GM12875 (cell line): ENCODE results near the gene NCBP2L.

Source experiments
- H3K4me3 ChIP-seq: one replicate; pipeline ENCODE4 v1.5.1; 2011; ENCODE audit warnings: low read depth, low read length, control low read depth
- CTCF ChIP-seq: IDR thresholded peaks from 2 replicates; pipeline ENCODE4 v1.5.1; 2011; ENCODE audit warnings: low read depth, mild to moderate bottlenecking, control low read depth, inconsistent platforms, low read length, moderate library complexity, borderline replicate concordance; ENCODE audit not compliant: insufficient read depth

Gene NCBP2L

GRCh38 chrX:107733686-107734085, 43.8 kb upstream of the NCBP2L start:
- H3K4me3 ChIP-seq = no peak overlapping the region
- no peak for TF ChIP-seq CTCF

GRCh38 chrX:107734646-107735045, 42.9 kb upstream of the NCBP2L start:
- TF ChIP-seq CTCF = no peak
- no peak overlapping the region for H3K4me3 ChIP-seq

GRCh38 chrX:107736781-107737531, 40.6 kb upstream of the NCBP2L start:
- no peak overlapping the region for H3K4me3 ChIP-seq

GRCh38 chrX:107738272-107738671, 39.3 kb upstream of the NCBP2L start:
- TF ChIP-seq CTCF = no peak
- no peak overlapping the region for H3K4me3 ChIP-seq

More at GRCh38 chrX:107736781-107737531, 40.6 kb upstream of the NCBP2L start:
- no peak for TF ChIP-seq CTCF

- no peak for TF ChIP-seq CTCF
- H3K4me3 ChIP-seq = no peak overlapping the region
These were observed 38.8 kb upstream of the NCBP2L start for GRCh38 chrX:107738768-107739167.

GRCh38 chrX:107739541-107739940, 38.0 kb upstream of the NCBP2L start:
- no peak for TF ChIP-seq CTCF
- H3K4me3 ChIP-seq = no peak overlapping the region

GRCh38 chrX:107741404-107741790, 36.1 kb upstream of the NCBP2L start:
- H3K4me3 ChIP-seq = no peak overlapping the region

More at GRCh38 chrX:107741404-107741790, 36.1 kb upstream of the NCBP2L start:
- no peak for TF ChIP-seq CTCF
